Breast epithelium (tissue), 3 donors: Measurements from ENCODE around the gene SNX1.

ENCODE experiments used
- CTCF ChIP-seq, 3 donors: fragments of 450-650 bp; IDR thresholded peaks; one replicate each; pipeline ENCODE4 v1.5.1; 2016 to 2017; ENCODE audit warnings: antibody characterized with exemption in 3 of 3, mild to moderate bottlenecking in 3 of 3, moderate library complexity in 3 of 3
- POLR2AphosphoS5 ChIP-seq, 3 donors: sonication (generic); formaldehyde crosslinking; IDR thresholded peaks; one replicate each; pipeline ENCODE4 v1.6.1; 2017; ENCODE audit warnings: antibody characterized with exemption in 3 of 3

- TF ChIP-seq CTCF (IDR thresholded peaks at IDR 0.05) (no peak), POLR2AphosphoS5 (IDR thresholded peaks at IDR 0.05) (no peak)
These were observed 52.8 kb downstream of the SNX1 start for GRCh38 chr15:64148581-64148980.
